GM21447 (cell line): Measurements from ENCODE around the gene CLGN.

Experiments
- ATAC-seq: cut with Tn5 transposase; IDR thresholded peaks from one replicate; pipeline ENCODE4 v1.9.1; 2021; ENCODE audit not compliant: unreplicated experiment

Gene CLGN

GRCh38 chr4:140388015-140388414 lies 39.4 kb downstream of the CLGN start:
- ATAC-seq = no peak

DNA sequence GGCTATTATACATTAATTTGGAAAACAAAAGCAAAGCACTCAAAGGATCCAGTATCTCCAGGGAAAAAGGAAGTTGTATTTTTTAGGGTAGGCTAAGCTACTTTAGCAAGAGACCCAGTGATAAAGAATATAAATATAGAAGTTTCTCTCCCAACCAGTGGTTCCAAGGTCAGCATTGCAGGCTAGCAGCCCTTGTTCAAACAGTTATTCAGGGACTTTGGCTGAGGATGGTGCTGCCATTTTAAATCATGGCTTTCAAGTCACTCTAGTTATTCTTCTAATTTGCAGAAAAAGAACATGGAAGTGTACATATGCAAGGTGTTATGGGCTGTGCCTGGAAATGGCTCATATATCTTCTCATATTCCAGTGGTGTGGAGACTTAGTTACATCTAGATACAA lies 44.7 kb downstream of the CLGN start:
- no peak for ATAC-seq

- ATAC-seq = no peak
Observed at GRCh38 chr4:140374130-140374477, 53.3 kb downstream of the CLGN start.

GRCh38 chr4:140373328-140374129 lies 53.9 kb downstream of the CLGN start, which contains the start of gene SCOC:
Gene SCOC (plus strand): TSS chr4:140373646. CDS start chr4:140379171, 5,525 bp downstream.
- peak; percentile 94 for ATAC-seq

DNA sequence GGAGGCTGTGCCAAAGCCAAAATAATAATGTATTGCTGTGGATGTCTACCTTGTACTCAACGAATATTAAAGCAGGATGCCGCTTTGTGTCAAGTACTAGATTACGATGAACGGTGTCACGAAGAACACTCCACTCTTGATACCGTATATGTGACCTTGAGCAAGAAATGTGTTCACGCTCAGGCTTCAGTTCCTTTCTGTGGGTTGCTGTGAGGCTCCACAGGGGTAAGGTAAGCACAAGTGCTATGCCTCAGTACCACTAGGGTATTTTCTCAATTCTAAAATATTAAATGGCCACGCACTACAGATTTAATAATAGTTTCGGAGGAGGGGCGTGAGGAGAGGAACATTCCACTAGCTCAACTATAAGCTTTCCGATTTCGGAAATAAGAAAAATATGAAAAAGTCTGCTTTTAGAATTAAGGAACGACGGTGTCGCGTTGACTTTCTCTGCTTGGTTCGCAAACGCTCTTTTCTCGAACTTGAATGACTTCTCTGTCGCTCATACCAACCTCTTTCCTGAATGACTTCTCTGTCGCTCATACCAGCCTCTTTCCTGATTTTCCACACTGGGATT lies 54.6 kb downstream of the CLGN start:
- ATAC-seq = peak; percentile 53

GRCh38 chr4:140368686-140369085 lies 58.8 kb downstream of the CLGN start:
- ATAC-seq = no peak

GRCh38 chr4:140367738-140368137 lies 59.7 kb downstream of the CLGN start:
- no peak for ATAC-seq

DNA sequence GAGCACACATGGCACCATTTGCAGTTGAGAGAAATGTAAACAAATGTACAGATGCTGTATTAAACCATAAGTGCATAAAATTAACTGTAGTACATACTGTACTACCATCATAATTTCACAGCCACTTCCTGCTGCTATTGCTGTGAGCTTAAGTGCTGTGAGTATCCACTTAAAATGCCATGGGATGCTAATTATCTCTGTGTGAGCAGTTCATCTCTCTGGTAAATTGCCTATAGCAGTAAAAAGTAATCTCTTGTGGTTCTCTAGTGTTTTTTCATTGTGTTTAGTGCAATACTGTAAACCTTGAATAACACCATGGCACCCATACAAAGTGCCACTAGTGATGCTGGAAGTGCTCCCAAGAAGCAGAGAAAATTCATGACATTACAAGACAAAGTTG lies 63.9 kb downstream of the CLGN start:
- no peak for ATAC-seq

GRCh38 chr4:140363051-140363450 lies 64.4 kb downstream of the CLGN start:
- ATAC-seq = no peak

DNA sequence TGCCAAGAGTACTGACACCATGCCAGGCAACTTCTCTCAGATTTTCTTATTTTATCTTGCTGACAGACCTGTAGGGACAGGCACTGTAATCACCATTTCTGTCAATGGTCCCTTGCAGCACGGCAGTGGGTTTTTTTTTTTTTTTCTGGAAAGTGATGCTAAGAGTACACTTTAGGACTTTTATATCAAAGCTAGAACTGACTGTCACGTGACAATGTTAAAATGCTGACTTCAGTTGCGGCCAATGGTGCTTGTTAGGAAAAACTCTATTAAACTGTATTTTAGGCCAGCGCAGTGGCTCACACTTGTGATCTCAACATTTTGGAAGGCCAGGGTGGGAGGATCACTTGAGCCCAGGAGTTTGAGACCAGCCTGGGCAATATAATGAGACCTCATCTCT lies 66.3 kb downstream of the CLGN start:
- ATAC-seq = no peak

DNA sequence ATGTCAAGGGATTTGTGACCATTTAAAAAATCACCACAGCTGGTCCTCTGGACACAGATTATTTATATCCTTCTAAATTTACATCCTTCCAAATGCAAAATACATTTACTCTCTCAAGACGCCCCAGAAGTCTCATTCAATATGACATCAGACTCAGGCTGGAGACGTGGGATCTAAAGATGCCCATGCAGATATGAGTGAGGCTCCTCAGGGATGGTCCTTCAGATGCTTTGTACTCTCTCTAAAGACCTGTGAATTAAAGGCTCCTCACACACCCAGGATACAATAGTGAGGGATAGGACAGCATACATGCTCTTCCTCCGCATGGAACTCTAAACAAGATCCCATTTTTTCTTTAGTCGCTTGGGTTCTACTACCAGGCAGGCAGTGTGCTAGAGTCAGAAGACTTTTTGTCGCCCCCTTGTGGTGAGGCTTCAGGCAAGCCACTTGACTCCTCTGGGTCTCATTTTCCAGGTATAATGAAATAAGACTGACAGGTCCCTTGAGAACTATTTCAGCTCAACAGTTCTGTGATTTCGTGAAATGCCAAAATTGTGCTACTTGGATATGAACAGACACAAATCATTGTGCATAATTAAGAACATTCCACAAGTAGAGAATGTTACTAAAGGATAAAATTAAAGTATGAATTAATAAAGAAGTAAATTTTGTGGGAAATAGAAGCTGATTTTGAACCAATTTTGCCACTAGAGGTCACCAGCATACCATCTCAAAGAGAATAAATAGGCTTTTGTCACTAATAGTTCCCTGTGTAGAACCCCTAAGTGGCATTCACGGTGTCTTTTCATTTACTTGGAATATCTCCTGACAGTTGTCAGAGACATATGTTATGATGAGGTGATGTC lies 67.7 kb downstream of the CLGN start:
- peak; percentile 98 for ATAC-seq

DNA sequence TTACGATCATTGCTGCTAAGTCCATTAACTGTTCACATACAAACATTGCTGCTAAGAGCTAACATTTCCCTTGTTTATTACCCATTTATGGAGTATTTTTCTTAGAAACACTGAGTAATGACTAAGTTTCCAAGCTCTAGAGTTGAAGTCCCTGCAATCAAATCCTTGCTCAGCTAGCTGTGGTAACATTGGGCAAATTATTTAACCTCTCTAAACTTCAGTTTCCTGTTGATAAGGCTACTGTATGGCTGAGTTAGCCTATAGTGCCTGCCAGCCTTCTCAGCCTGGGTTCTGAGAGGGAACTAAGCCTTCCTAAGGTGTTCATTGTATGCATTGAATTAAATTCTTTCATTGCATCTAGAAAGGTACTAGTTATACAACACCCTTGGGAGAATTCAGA lies 69.2 kb downstream of the CLGN start:
- ATAC-seq = no peak

- no peak for ATAC-seq
Observed at GRCh38 chr4:140357868-140358267, 69.6 kb downstream of the CLGN start.

DNA sequence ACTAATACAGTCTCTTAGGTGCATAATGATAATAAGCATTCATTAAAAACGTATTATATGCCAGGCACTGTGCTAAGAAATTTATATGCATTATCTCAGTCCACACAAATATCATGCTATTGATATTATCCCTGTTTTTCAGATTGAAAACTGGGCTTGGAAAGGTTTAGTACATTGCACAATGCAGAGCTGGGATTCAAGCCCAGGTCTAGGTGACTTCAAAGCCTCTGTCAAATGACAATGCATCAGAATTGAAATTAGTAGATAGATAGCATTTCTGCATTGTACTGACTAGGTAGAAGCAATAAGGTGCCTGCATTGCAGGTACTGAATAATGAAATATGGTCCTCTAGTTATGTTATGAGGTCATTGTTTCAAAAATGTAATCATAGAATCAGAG lies 72.2 kb downstream of the CLGN start:
- ATAC-seq = no peak

DNA sequence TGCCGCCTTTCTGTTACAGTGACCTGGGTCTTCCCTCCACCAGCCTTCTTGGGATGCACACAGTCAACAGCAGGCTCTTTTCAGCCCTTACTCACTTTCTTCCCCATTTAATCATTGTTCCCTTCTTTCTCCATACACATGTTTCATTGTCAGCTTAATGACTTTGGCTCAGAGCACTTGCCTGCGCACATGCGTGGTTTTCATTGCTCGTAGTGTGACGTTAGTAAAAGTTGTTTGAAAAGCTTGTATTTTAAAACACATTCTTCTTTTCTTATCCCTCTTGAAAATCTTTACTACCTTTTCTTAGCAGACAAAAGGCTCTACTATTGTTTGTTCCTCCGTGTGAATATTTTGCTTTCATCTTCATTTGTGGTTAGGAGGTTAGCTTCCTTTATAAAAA lies 73.7 kb downstream of the CLGN start:
- ATAC-seq = no peak

DNA sequence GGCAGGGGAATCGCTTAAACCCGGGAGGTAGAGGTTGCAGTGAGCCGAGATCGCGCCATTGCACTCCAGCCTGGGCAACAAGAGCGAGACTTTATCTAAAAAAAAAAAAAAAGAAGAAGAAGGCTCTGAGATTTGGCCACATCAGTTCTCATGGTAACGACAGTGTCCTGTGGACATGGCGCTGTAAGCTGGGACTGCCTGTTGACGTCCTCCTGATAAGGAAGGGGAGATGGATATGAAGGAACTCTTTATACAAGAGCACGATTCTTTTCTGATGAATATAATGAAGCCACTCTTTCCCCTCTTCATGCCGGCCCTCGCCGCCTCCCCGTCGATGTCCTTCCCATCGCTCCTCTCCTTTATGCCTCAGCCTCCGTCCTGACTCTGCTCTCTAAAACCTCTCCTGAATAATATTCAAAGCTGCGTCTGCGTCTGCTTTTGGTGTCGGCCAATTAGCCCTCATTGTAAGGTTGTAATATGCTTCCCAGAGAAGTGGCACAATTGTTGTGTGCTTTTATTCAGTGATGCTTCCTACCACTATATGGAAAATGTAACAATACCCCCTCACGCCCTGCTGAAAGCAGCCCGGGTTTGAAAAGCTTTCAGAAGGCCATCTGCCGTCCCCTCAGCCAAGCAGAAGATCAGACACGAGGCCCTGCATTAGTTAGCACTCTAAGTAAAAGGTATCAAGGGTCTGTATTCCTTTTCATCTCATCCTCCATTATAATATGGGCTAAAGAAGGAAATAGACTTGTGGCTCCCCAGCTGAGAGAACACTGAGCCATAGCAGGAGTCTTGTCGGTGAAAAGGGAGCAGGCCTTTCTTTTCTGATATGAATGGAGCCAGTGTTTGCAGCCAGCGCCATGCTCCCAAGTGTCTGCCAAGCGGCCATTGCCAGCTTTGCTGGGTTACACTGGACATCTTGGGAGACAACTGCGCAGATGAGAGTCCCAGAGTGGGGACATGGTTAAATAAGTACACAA lies 76.1 kb downstream of the CLGN start:
- ATAC-seq = no peak

DNA sequence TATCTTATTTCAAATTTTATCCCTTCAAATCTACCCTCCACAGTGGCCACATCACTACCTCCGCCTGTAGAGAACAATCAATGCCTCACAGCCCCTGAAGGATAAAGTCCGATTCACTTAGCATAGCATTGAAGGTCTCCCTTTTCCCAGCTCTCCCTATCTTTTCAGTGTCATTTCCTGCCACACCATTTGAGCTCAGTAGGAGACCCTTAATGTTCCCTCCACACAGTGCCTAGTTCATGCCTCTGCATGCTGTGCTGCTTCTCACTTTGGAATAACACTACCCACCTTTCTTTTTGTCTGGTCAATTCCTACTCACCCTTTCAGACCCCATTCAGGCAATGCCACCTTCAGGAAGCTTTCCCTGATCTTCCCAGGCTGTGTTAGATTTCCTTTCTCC lies 77.6 kb downstream of the CLGN start:
- ATAC-seq = no peak

GRCh38 chr4:140346136-140346535 lies 81.3 kb downstream of the CLGN start:
- ATAC-seq = no peak

DNA sequence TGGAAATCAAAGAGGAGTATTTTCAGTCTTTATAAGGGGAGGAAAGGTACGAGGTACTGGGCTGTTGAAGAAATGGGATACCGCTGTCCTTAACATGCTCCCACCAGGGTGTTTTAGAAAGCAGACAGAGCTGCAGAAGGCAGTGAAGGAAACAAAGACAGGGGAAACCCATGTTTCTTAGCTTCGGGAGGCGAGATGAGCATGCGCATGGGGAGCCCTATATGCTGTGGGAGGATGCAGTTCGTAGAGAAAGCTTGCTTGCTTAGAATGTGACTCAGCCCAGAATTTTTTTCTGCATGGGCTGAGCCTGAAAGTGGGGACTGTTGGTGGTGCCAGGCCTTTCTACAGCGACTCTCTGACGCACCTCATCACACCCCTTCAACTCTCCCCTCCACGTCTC lies 82.8 kb downstream of the CLGN start:
- no peak for ATAC-seq

- ATAC-seq = no peak
Observed at GRCh38 chr4:140344101-140344500, 83.3 kb downstream of the CLGN start.

DNA sequence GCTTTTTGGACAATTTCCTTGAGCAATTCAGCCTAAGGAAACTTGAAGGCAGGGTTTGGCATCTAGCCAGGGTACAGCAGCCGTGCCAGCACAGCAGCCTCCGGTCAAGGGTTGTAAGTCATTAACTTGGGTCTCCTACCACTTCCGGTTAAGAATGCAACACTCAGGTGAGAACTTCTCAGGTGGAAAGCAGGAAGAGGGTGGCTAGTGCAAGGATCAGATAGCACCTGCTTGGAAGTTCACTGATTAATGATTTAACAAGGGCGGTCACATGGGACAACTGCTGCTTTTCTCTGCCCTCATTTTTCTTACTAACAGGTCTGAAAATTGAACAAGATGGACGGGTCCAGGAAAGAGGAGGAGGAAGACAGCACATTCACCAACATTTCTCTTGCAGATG lies 84.1 kb downstream of the CLGN start:
- ATAC-seq = peak; percentile 90
